Upper lobe of left lung (tissue), 6 donors: Measurements from ENCODE around the gene CLDN12. TPM values are rescaled to one million over a fixed set of nuclear protein-coding genes. Genes with fewer than 3 reads are reported as not detected.

Experiments used
- ATAC-seq, 2 donors: fragments of 200-7000 bp; cut with Tn5 transposase; one replicate each; pipeline ENCODE4 v1.9.1; 2022; ENCODE audit warnings: mild to moderate bottlenecking in 2 of 2, moderate library complexity in 2 of 2; ENCODE audit not compliant: low FRiP score in 2 of 2
- DNase-seq, 2 donors: peaks; one replicate each; pipeline ENCODE4 v3.0.0-alpha.2; 2019 to 2020
- H3K27ac ChIP-seq, 4 donors: fragments of 200-600 bp; sonication (generic); one replicate each; pipeline ENCODE4 v1.5.1; 2016 to 2019
- H3K27me3 ChIP-seq, 4 donors: fragments of 200-600 bp; sonication (generic); one replicate each; pipeline ENCODE4 v1.5.1; 2017 to 2019
- H3K36me3 ChIP-seq, 4 donors: fragments of 200-600 bp; sonication (generic); one replicate each; pipeline ENCODE4 v1.5.1; 2016 to 2019
- H3K4me1 ChIP-seq, 4 donors: fragments of 200-600 bp; sonication (generic); one replicate each; pipeline ENCODE4 v1.5.1; 2018 to 2019
- H3K4me3 ChIP-seq, 4 donors: fragments of 200-600 bp; sonication (generic); one replicate each; pipeline ENCODE4 v1.5.1; 2017 to 2019; ENCODE audit warnings: mild to moderate bottlenecking in 2 of 4, moderate library complexity in 1 of 4
- H3K9me3 ChIP-seq, 4 donors: fragments of 200-600 bp; sonication (generic); one replicate each; pipeline ENCODE4 v1.5.1; 2018 to 2019
- EP300 ChIP-seq, 4 donors: sonication (generic); formaldehyde crosslinking; IDR thresholded peaks; one replicate each; pipeline ENCODE4 v1.5.1; 2017; ENCODE audit warnings: antibody characterized with exemption in 4 of 4, control low read depth in 2 of 4
- POLR2A ChIP-seq, 4 donors: fragments of 450-650 bp; IDR thresholded peaks; one replicate each; pipeline ENCODE4 v1.5.1; 2016 to 2017; ENCODE audit warnings: antibody characterized with exemption in 4 of 4, mild to moderate bottlenecking in 2 of 4
- POLR2AphosphoS5 ChIP-seq, 2 donors: sonication (generic); formaldehyde crosslinking; IDR thresholded peaks; one replicate each; pipeline ENCODE4 v1.5.1; 2017; ENCODE audit warnings: antibody characterized with exemption in 2 of 2
- WGBS, 2 donors: methylation state at CpG; one replicate each; pipeline ENCODE4 v1.1.5; 2017 to 2018; 5-methylcytosine and 5-hydroxymethylcytosine counted together
- total RNA-seq, 6 donors: library from RNA; depleted of rRNA in 4 of 6; stranded (reverse); fragments of >200 nt in 4 of 6; gene quantifications; one replicate each; pipeline versions ENCODE4 v1.1.0 to v1.2.1, GENCODE V29; 2016 to 2021
- TF ChIP-seq, protein P1 (sequence below), 6 experiments: fragments of 450-650 bp in 4 of 6; fragments of 200-600 bp in 2 of 6; sonication (generic) in 2 of 6; IDR thresholded peaks; one replicate each; pipeline ENCODE4 v1.5.1; 2016 to 2019; ENCODE audit warnings: antibody characterized with exemption in 6 of 6
- donor health status: DM: no; HTN: no; CAD: no; lungs with moderate emphysema.
- donor health status: DM: no; HTN: yes; CAD: no; lungs with severe emphysema.

The CLDN12 gene
- total RNA-seq, 6 donors from 2014 or later, result 8.0 to 51.7 (median 28.1) TPM

DNA sequence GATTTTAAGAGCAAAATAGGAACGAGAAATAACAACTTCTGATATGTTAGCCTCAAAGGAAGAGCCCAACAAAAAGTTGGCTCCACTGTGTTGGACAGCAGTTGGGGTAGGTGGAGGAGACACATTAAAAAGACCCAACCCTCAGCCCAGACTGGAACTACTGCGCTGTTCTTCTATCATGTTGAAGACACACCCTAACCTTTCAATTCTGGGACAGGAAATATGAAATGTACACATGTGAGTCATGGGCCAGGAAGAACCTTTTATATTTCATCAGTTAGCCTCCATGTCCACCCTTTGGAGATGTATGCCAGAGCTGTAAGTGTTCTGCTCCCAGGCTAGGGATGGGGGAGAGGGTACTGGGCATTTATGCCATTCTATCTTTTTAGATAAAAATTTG, 22.1 kb downstream of the CLDN12 start:
- H3K27ac ChIP-seq, result no peak overlapping the region
- no peak for TF ChIP-seq POLR2AphosphoS5 (IDR thresholded peaks at IDR 0.05)
- no peak for TF ChIP-seq POLR2A (IDR thresholded peaks at IDR 0.05)
- TF ChIP-seq, protein P1, sequence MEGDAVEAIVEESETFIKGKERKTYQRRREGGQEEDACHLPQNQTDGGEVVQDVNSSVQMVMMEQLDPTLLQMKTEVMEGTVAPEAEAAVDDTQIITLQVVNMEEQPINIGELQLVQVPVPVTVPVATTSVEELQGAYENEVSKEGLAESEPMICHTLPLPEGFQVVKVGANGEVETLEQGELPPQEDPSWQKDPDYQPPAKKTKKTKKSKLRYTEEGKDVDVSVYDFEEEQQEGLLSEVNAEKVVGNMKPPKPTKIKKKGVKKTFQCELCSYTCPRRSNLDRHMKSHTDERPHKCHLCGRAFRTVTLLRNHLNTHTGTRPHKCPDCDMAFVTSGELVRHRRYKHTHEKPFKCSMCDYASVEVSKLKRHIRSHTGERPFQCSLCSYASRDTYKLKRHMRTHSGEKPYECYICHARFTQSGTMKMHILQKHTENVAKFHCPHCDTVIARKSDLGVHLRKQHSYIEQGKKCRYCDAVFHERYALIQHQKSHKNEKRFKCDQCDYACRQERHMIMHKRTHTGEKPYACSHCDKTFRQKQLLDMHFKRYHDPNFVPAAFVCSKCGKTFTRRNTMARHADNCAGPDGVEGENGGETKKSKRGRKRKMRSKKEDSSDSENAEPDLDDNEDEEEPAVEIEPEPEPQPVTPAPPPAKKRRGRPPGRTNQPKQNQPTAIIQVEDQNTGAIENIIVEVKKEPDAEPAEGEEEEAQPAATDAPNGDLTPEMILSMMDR (IDR thresholded peaks at IDR 0.05), result no peak
- TF ChIP-seq EP300 (IDR thresholded peaks at IDR 0.05), result no peak
- 0 to 76% methylated on average over 2 of the region's 2 CpGs for WGBS, 2 donors
- no peak overlapping the region for H3K4me3 ChIP-seq
- no peaks in the 10 kb centered on the region for H3K4me1 ChIP-seq
- H3K27me3 ChIP-seq, result no peaks in the 10 kb centered on the region
- ATAC-seq (no peak), DNase-seq (no peak)
- no peaks in the 10 kb centered on the region for H3K9me3 ChIP-seq
- no peaks in the 10 kb centered on the region for H3K36me3 ChIP-seq

DNA sequence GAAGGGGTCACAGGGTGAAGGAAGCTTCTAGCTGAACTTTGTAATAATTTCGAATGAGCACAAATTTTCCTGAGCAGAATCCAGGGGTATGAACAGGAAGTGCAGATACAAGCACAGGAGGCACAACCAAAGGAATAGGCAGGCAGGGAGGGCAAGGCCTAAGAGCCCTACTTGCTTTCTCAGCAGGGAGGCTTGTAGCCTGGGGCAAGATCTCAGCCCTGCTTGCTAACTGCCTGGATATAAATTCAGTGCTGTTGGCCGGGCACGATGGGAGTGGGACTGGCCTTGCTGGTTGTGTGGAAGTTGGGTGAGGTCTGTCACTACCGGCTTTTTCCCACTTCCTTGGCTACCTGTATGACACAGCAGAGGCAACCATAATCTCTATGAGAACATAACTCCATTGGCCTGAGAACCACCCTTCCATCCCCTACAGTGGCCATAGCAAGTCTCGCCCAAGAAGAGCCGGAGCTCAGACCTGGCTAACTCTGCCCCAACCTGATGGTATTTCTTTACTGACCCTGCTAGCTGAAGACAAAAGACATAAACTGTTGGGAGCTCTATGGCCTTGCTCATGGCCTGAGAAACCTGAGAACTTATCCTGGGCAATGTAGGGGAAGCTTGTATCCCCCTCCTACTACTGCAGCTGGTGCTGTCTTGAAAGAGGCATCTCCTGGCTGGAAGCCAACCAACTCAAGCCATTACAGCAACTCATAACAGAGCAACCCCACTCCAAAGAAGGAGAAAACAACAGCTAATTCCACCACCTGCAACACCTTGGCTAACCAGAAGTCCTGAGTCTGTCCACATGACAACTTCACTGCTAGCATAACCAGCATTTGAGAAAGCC, 27.6 kb downstream of the CLDN12 start:
- no peak for TF ChIP-seq POLR2AphosphoS5 (IDR thresholded peaks at IDR 0.05)
- no peak for TF ChIP-seq POLR2A (IDR thresholded peaks at IDR 0.05)
- TF ChIP-seq, protein P1 (IDR thresholded peaks at IDR 0.05), result no peak
- TF ChIP-seq EP300 (IDR thresholded peaks at IDR 0.05), result no peak
- DNase-seq, result no peak
- H3K9me3 ChIP-seq, result peaks cover 0 to 11% (median 4%) of the 10 kb centered on the region in 4 donors

GRCh38 chr7:90432752-90433151, 29.5 kb downstream of the CLDN12 start:
- no peaks in the 10 kb centered on the region for H3K4me1 ChIP-seq
- WGBS, 2 donors, result 61 to 75% methylated on average over 2 to 10 of the region's 10 CpGs
- ATAC-seq (no peak), DNase-seq (peak in 1 of 2 donors; percentile 63)
- peaks cover 0 to 13% (median 7%) of the 10 kb centered on the region in 4 donors for H3K9me3 ChIP-seq
- no peaks in the 10 kb centered on the region for H3K36me3 ChIP-seq
- TF ChIP-seq POLR2AphosphoS5 (IDR thresholded peaks at IDR 0.05) (no peak), EP300 (IDR thresholded peaks at IDR 0.05) (no peak)
- H3K27ac ChIP-seq, result no peak overlapping the region
- H3K4me3 ChIP-seq, result no peak overlapping the region
- H3K27me3 ChIP-seq, result no peaks in the 10 kb centered on the region

More for the DNA sequence above, 27.6 kb downstream of the CLDN12 start:
- Histone ChIP-seq H3K4me1 (no peaks in the 10 kb centered on the region), H3K27ac (no peak overlapping the region), H3K36me3 (no peaks in the 10 kb centered on the region), H3K4me3 (no peak overlapping the region), H3K27me3 (no peaks in the 10 kb centered on the region)
- ATAC-seq, result no peak
- 89 to 96% methylated on average over 5 to 6 of the region's 6 CpGs for WGBS, 2 donors

- no peak for ATAC-seq
- peaks cover 0 to 13% (median 7%) of the 10 kb centered on the region in 4 donors for H3K9me3 ChIP-seq
- TF ChIP-seq, protein P1 (IDR thresholded peaks at IDR 0.05), result no peak
- TF ChIP-seq POLR2AphosphoS5 (IDR thresholded peaks at IDR 0.05), result no peak
These were observed 30.0 kb downstream of the CLDN12 start for GRCh38 chr7:90433221-90433620.

GRCh38 chr7:90445633-90446032, 42.4 kb downstream of the CLDN12 start:
- ATAC-seq, result no peak
- Histone ChIP-seq H3K27ac (no peak overlapping the region), H3K9me3 (no peaks in the 10 kb centered on the region), H3K4me3 (no peak overlapping the region), H3K4me1 (no peaks in the 10 kb centered on the region), H3K36me3 (no peaks in the 10 kb centered on the region), H3K27me3 (no peaks in the 10 kb centered on the region)
- TF ChIP-seq EP300 (IDR thresholded peaks at IDR 0.05), result no peak
- no peak for DNase-seq
- 48 to 58% methylated on average over 2 of the region's 2 CpGs for WGBS, 2 donors

More at GRCh38 chr7:90433221-90433620, 30.0 kb downstream of the CLDN12 start:
- WGBS, 2 donors, result 71 to 97% methylated on average over 2 to 3 of the region's 3 CpGs
- Histone ChIP-seq H3K4me1 (no peaks in the 10 kb centered on the region), H3K27ac (no peak overlapping the region), H3K4me3 (no peak overlapping the region), H3K27me3 (no peaks in the 10 kb centered on the region), H3K36me3 (no peaks in the 10 kb centered on the region)
- no peak for DNase-seq
